NCI-H446 treated with DMSO at 0.1 percent for 48 hours (cell line): ENCODE data around the gene GNAQ.

ENCODE experiments used
- DNase-seq: peaks from one replicate; lab custom pipeline; 2025; lab: John Stamatoyannopoulos, UW

Gene GNAQ

DNA sequence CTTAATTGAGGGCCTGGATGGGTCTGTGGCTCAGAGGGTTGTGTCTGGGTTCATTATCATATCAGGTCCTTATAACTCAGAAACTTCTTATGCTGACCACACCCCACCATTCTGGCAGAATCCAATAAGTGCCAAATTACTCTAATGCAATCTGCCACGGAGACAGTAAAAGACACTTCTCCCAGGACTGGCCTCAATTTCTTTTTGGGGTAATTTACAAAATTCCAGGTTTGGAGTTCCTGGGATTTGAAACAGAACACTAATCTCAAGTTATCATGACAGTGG lies 187.8 kb downstream of the GNAQ start:
- DNase-seq: no peak

DNA sequence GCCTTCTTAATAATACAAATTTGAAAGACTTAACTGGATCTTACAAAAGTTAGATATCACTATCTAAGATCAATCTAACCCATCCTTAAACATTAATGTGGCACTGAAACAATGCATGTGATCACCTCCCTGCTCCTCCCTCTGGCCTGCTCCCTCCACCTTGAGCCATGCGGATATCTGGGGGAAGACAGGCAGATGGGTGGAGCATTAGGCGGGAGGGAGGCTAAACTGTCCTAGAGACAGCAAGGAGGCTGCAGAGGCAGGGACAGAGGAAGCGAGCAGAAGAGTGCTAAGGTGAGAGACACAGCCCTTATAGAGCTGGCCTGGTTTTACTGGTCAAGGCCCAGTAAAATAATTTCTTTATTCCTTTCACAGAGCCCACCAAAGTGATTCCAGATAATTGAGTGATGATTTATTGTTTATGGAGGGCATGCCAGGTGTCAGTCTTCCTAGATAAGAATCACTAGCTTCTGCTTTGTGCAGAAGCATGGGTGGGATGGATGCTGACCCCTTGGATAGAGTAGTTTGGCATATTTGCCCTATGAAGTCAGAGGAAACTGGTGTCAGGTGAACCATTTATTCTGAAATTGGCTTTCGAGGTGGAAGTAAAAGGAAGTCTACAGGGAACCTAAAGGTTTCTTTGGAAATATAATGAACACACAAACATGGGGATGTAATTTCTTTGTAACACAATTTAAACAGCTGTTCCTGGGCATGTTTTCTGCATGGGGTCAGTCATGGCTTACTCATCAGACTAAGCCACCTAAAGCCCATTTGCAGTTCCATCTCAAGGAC lies 188.3 kb downstream of the GNAQ start:
- DNase-seq: no peak

DNA sequence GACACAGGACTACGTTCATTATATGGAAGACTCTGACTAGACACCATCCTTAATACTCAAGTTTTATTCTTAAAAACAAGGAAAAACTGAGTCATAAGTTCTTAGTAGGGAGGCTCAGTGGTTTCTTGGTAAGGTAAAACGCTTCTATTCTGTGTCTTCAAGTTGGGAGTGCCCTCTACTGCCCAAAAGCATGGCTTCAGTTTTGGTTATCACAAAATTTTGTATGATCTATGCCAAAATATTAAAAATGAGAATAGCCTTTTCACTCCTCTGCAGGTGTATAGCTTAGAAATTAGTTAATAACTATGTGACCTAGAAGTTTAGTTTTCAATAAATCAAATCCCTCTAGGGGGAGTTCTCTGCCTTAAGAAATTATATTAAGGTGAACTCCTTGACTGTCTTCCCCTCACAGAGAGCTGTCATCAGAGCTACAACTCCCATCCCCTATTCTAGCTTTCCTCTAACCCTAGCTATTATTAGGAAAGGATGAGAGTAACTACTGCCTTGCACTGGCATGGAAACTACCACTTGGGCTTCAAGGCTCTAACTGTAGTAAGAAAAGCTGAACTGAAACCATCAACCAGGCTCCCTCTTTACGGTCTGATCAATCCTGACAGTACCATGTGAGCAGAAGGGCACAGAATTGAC lies 189.7 kb downstream of the GNAQ start:
- no peak for DNase-seq

DNA sequence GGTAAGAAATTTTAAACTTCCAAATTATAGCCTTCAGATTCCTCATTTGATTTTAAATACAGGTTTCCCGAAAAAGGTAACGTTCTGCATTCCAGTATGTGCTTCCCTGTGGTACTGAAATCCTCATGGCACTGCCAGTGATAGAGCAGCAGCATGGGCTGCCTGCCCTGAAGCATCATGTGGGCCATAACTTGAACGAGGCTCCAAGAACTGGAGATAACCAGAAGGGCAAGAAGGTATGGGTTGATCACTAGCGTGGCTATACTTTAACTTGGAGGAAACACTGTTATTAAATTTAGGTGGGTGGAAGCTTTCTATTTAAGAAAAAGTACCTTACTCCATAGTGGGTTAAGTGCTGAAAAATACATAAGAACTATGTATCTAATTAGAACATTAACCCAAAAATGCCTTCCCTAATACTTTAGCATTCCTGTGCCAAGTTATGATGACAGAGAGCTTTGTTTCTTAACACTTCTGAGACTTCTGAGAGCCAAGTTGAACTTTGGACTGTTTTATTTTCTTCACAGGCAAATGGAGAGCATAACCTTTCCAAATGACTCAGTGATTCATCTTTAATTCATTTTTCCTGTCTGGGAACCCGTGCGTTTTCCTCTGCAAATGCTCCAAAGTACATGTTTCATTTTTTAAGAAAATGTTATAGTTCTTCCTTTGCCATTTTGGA lies 192.0 kb downstream of the GNAQ start:
- no peak for DNase-seq

DNA sequence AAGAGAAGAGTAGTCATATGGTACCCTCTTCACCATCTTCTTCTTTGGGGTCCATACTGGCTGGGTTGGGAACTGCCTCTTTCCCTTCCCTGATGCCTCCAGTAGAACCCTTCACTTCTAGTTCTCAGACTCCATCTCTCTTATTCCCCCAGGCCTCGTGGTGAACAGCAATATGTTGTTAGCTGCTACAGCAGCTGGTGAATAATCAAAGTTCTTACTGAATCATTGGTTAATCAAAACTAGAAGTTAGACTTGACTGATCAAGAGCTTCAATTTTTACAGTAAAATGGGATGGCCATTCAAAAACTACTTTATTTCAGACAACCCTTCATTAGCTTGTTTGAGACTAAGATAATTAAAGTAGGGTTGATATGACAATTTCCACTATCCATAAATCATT lies 192.6 kb downstream of the GNAQ start:
- no peak for DNase-seq

DNA sequence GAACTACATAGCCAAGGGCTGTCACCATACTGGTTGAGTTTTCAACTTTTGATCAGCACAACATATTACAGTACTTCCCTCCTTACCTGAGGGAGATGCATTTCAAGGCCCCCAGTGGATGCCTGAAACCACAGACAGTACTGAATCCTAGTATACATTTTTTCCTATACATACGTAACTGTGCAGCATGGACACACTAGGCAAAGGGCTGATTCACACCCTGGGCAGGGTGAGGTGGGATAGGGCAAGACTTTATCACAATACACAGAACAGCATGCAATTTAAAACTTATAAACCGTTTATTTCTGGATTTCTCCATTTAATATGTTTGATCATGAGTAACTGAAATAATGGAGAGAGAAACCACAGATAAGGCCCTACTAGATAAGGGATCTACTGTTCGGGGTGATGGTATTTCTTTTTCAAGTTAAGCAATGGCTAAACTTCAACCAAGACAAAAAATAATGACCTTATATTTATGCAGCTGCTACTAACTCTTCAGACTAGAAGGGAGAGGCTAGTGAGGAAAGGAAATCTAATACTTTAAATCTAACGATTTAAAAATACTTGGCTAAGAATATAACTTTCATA lies 196.6 kb downstream of the GNAQ start:
- no peak for DNase-seq

DNA sequence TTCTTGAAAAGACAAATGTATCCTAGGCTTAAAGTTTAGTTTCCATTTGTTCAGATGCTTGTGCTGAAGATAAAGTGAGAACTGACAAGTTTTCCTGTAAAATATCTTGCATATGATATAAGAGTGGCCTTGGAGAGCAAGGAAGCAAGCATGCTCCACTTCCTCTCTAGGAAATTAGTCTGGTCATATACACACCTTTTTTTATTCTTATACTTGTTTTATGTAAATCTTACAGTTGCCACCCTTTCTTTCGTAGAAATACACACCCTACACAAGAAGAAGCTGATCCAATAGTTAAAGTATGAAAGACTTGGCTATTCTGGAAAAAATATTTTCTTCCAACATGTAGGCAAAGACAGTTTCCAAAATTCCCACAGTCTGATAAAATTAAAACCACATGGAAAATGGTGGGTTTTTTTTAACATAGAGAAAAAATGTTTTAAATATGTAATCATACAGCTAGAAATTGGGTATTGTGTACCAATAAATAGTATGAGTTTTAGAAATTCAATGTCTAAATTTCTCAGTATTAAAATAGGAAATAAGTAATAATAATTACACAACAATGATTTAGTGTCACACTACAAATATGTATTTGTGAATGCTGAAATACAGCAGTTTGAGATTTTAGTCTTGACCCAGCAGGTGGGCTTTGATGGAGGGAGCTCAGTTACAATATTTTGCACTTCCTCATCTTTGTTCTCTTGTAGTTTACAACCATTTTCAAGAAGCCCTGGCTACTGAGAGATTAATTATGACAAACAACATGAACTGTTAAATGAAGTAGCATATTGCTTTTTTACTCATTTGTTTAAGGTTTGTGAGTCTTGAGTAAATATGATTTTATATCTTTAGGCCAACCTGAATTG lies 197.8 kb downstream of the GNAQ start:
- DNase-seq: no peak

DNA sequence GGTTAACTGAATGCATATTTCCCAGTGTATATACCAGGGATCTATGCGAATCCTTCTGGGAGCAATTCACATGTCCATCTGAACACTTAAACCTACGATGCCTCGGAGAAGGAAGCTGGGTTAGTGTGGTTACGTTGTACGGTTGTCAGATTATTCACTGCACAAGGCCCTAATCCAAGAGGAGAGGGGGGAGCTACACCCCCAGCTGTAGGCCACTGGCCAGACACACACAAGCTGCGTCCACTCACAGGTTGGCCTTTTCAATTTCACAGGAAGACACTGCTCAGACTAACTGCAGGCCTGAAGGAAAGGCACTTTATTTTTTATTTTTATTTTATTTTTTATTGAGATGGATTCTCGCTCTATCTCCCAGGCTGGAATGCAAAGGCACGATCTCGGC lies 199.0 kb downstream of the GNAQ start:
- no peak for DNase-seq

DNA sequence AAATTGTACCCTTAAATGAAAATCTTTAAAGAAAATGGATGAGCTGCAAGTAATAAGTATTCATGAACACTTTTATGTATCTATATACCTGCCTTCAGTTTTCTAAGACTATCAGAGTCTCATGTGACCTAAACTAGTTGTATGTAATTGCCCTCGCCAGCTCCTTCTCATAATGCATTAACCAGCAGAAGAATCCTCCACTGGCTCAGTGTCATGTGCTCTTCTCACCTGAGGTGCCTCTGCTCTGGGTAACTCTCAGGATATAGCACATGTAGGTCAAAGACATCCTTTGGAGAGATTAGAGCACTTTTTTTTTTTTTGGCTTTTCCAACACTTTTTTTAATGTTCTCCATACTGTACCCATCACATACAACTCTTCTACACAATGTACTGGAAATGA lies 199.8 kb downstream of the GNAQ start:
- DNase-seq: no peak

DNA sequence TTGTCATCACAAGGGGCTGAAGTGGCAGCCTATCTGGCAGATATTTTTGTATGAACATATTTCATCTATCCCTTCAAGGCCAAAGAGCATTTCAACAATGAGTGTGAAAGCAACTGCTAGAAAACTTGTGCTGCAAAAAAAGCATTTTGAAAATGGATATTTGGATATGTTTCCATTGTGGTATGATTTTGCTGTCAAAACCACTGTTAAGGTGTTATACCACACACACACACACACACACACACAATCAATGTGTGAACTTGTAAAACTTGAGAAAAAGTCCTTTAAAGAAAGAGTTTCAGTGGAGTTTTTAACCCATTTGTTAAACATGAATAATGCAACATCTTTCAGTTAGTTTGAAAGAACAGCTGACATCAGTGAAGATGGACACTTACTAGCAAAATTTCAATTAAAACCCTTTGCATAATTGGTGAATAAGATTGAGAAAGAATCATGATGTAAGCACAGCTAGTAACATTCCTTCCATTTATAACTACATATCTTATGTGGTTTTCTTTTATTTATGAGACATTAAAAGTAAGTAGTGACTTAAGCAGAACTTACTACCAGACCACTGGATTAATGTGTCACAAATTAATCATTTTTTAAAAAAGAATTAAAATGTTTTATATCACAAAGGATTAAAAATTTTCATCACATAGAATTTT lies 200.9 kb downstream of the GNAQ start:
- no peak for DNase-seq

DNA sequence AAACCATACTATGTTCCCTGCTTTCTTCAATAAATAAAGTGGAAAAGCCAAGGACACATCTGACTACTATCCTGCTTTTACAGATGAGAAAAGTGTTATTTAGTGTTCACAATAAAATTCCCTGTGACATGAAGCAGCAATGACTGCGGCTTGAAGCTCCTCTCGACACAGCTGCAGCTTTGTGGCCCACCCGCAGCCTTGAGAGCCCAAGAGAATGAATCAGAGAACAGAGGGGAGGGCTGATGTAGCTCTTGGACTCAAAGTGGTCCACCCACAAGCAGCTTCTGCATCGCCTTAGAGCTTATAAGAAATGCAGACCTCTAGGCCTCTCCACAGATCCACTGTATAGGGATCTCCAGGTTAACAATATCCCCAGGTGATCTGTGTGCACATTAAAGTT lies 202.2 kb downstream of the GNAQ start:
- DNase-seq: no peak

DNA sequence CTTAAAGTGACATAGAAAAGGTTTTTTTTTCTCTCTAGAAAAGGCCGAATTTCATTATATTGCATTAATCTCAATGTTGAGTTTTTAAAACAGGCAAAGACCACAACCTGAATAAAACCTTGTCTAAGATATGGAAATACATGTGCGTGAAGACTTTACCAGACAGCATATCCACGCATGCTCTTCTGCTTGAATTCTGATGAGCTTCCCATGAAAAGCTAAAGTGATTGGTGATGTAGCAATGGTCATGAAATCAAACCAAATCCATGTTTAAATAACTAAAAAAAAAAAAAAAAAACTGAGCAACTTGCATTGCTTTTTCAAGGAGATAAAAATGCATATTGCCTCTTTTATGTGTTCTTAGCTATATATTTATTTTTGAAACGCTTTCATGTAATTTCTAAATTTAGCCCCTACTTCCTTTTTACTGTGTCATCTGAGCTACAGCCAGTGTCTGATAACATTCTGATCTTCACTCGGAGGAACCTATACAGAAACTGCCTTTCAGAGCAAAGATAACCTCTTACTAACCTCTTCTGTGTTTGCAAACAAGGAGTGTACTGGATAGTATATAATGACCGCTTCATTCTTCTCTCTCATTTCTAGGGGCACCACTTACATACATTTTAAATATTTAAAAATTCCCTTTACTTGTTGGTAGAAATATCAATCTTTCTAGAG lies 204.4 kb downstream of the GNAQ start:
- no peak for DNase-seq

DNA sequence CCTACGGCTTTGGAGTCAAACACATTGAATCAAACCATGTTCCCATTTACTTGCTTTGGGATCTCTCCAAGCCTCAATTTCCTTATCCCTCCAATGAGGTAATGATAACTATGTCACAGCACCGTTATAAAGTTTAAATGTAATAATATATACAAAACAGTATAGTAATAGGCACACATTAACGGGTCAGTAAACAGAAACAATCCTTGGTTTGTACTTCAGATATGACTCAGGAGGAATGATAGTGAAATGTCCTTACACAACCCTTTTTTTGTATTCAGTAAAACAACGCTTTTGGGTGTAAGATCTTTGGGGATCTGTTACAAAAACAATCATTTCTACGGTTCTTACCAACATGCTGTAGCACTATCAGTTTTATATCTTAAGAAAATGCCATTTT lies 205.0 kb downstream of the GNAQ start:
- no peak for DNase-seq

DNA sequence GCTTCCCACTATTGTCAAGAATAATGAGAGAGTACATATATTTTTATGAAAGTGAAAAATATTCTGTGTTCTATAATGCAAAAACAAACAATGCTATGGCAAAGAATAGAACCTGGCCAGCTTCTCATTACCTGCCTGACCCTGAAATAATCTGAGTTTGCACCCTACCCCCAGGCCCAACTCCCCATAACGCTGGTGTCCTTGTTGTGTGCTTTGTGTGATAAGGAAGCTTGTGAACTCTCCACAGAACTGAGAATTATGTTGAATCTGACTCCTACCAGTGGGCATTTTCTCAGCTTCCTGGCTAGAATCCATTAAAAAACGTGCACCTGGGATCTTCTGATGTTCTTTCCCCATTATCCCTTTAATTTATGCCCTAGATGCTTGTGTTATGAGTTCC lies 205.5 kb downstream of the GNAQ start:
- no peak for DNase-seq

DNA sequence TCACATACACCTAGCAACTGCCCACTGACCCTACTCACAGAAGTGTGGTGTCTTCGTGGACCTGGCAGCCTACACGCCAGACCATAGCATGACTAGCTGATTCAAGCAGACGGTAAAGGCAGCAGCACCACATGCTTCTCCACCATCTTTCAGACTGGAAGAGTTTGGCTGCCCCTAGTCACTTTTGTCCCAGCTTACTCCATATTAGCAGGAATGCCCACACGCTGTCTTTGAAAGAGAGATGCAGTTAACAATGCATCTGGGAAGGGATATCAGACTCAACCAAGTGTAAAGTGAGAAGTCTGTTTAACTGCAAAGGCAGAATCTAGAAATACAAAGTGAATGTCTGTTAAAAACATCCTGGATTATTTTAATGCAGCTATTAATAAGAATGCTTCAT lies 206.2 kb downstream of the GNAQ start:
- no peak for DNase-seq

DNA sequence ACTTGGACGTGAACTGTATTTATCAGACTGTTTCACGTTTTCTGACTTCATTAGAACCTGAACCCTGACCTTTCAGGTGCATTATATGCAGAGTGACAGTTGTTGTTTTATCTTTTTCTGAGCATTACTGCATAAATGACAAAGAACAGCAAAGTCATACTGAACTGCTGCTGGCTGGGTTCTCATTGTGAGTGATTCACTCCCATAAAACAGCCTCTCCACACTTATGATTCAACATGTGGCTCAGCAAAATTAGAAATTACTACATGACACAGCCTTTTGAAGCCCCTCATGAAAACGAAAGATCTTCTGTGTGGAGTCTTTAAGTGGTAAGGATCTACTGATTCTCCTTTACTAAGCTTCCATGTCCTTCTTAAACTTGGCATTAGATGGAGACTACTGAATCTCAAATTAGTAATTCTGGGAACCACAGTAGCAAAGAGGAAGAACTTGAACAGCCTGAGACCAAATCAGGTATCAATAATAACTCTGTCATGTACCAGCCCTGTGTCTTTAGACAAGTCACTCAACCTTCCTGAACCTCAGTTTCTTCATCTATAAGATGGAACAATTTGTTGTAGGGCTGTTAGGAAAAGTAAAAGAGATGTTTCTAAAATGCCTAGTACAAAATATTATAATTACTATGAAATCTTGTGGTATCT lies 211.2 kb downstream of the GNAQ start:
- DNase-seq: no peak

DNA sequence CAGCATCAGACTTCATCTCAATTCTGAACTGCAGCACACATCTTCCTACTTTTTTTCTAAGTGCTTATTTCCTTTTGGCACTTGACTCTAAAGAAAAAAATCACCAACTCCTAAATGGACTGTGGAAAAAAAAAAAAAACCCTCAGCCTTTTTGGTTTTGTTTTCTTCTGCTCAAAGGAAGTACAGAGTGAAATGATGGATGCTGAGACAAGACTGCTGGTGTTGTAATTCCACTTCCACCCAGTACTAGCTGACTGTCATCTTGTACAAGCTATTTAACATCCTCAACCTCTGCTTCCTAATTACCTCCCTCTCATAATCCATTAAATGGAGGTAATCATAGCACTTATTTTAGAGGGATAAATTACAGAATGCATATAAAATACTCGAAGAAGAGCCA lies 212.0 kb downstream of the GNAQ start:
- DNase-seq: no peak

DNA sequence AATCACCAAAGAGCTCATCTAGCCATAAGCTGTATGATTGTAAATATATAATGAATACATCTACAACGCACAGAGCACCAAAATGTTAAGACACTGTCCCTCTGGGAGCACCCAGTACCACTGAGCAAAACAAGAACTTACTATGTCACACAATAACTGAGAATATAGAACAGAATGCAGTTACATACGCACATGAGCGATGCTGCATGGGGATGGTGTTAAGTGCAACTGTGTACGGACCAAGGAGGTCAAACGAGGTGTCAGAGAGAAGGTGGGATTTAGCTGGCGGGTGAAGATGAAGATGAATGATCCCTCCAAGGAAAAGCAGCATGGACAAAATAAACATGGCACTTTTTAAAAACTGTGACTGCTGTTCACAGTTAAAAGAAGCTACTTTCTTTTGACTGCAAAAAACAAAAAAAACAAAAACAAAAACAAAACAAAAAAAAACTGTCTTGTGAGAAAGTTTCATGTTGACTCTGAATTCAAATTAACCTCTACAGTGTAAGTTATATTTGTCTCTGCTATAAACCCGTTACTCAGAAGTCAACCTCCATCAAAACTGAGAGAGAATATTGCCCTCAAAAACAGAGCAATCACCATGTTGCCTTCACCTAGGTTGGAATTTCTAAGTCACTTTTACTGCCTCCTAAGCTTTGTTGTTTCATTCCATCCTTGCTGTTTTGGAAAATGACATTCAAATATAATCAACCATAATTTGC lies 213.9 kb downstream of the GNAQ start:
- DNase-seq: no peak

DNA sequence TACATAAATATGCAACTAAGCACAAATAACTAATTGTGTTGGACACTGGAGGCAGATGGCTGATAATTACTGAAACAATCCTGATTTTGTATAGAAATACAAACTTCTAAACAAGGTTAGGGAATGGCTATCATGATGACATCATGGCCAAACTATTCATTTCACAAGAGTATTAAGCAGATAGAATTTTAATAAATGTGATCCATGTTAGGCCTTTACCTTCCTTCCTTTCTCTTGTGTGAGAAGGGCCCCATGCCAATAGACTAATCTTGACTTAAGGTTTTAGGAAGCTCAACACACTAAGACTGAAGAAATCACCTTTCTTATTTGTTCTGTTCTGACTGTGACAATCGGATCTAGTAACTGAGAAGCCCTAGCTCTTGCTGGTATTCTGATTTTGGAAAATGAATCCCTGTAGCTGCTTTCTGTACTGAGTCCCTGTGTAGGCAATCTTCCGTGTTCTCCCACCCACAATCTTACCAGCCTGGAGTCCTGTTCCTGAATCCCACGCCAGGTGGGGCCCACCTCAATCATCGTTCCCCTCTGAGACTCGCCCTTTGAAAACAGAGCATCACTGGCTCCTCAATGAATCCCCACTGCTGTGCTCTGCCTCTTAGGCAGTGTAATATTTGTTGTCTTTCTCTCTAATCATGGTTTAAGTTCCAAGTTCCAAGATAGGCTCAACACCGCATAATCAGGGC lies 214.8 kb downstream of the GNAQ start:
- no peak for DNase-seq
